SU-DHL-6 (cell line): ENCODE measurements around the gene EPHA4.

Experiments
- CTCF ChIP-seq: fragments of 200-600 bp; sonication (generic); IDR thresholded peaks from one replicate; pipeline ENCODE4 v1.5.1; 2017; ENCODE audit warnings: antibody characterized with exemption, mild to moderate bottlenecking, low read length, moderate library complexity; ENCODE audit not compliant: insufficient read depth, poor library complexity, severe bottlenecking
- EZH2phosphoT487 ChIP-seq: fragments of 200-600 bp; sonication (generic), shearing (Covaris generic); conservative IDR thresholded peaks from 2 replicates; pipeline ENCODE4 v1.6.1; 2018; ENCODE audit warnings: mild to moderate bottlenecking, antibody characterized with exemption, low read length, moderate library complexity, mixed read lengths

GRCh38 chr2:221423210-221423804 lies 148.8 kb downstream of the EPHA4 start:
- TF ChIP-seq CTCF (no peak), EZH2phosphoT487 (no peak)
